IMR-90 (cell line): ENCODE results near the gene DNAH17. TPM values are rescaled to one million over a fixed set of nuclear protein-coding genes. Genes with fewer than 3 reads are reported as not detected.

ENCODE experiments used
- ATAC-seq: fragments of 200-7000 bp; cut with Tn5 transposase; 2 replicates; pipeline ENCODE4 v1.9.1; 2020; ENCODE audit warnings: low read depth, mild to moderate bottlenecking, moderate library complexity
- BruUV-seq: library from RNA; stranded (reverse); fragments of 400-500 nt; replicated peaks from 2 replicates; lab custom pipeline; 2021; lab: Mats Ljungman, UMichigan
- CTCF ChIA-PET: fragments of 300-600 bp; formaldehyde crosslinking; extraction: SDS; loops from one replicate; lab custom pipeline; 2021; ENCODE audit warnings: antibody characterized with exemption; lab: Yijun Ruan, JAX
- POLR2A ChIA-PET: fragments of 300-600 bp; sonication (Branson Sonifier 250); formaldehyde crosslinking; loops from one replicate; lab custom pipeline; 2022; ENCODE audit warnings: antibody characterized with exemption; ENCODE audit not compliant: unreplicated experiment; lab: Charles Lee
- DNase-seq: peaks from one replicate; pipeline ENCODE4 v3.0.0; 2013
- H2AFZ ChIP-seq: replicated peaks from 2 replicates; pipeline ENCODE3; 2013; ENCODE audit warnings: low read length, mild to moderate bottlenecking; ENCODE audit not compliant: poor library complexity
- H2AK5ac ChIP-seq: 2 replicates; pipeline ENCODE4 v1.6.1; 2013; ENCODE audit warnings: low read depth, low read length, inconsistent platforms
- H2AK9ac ChIP-seq: replicated peaks from 2 replicates; pipeline ENCODE3; 2013; ENCODE audit warnings: mild to moderate bottlenecking, low read depth, low read length, moderate library complexity; ENCODE audit not compliant: poor library complexity
- H2BK120ac ChIP-seq: 2 replicates; pipeline ENCODE4 v1.6.1; 2013; ENCODE audit warnings: low read depth, low read length, inconsistent platforms
- H2BK15ac ChIP-seq: 3 replicates; pipeline ENCODE4 v1.6.1; 2013; ENCODE audit warnings: low read depth, low read length, inconsistent platforms
- H2BK20ac ChIP-seq: 2 replicates; pipeline ENCODE4 v1.6.1; 2013; ENCODE audit warnings: low read depth, mild to moderate bottlenecking, inconsistent platforms, low read length, moderate library complexity
- H2BK5ac ChIP-seq: 2 replicates; pipeline ENCODE4 v1.6.1; 2013; ENCODE audit warnings: mild to moderate bottlenecking, low read depth, low read length, inconsistent platforms; ENCODE audit not compliant: poor library complexity, severe bottlenecking
- H3K14ac ChIP-seq: replicated peaks from 2 replicates; pipeline ENCODE4 v1.6.1; 2013; ENCODE audit warnings: low read depth, low read length, inconsistent platforms
- H3K18ac ChIP-seq: 2 replicates; pipeline ENCODE4 v1.6.1; 2013; ENCODE audit warnings: low read depth, low read length, control low read depth
- H3K23ac ChIP-seq: 2 replicates; pipeline ENCODE4 v1.6.1; 2013; ENCODE audit warnings: low read depth, low read length, inconsistent platforms
- H3K27ac ChIP-seq: 2 replicates; pipeline ENCODE4 v1.5.1; 2013; ENCODE audit warnings: mild to moderate bottlenecking, control low read depth, low read length; ENCODE audit not compliant: insufficient read depth
- H3K27me3 ChIP-seq: 2 replicates; pipeline ENCODE4 v1.6.1; 2013; ENCODE audit warnings: low read length; ENCODE audit not compliant: control insufficient read depth, insufficient read depth
- H3K36me3 ChIP-seq: 2 replicates; pipeline ENCODE4 v1.6.1; 2013; ENCODE audit warnings: low read length, mixed read lengths; ENCODE audit not compliant: control insufficient read depth, insufficient read depth
- H3K4ac ChIP-seq: 2 replicates; pipeline ENCODE4 v1.6.1; 2013; ENCODE audit warnings: low read depth, low read length, inconsistent platforms
- H3K4me1 ChIP-seq: 2 replicates; pipeline ENCODE4 v1.6.1; 2013; ENCODE audit warnings: low read length, mixed read lengths; ENCODE audit not compliant: control insufficient read depth, insufficient read depth
- H3K4me2 ChIP-seq: 2 replicates; pipeline ENCODE4 v1.6.1; 2013; ENCODE audit warnings: low read depth, mild to moderate bottlenecking, control low read depth, low read length, moderate library complexity
- H3K4me3 ChIP-seq: 2 replicates; pipeline ENCODE4 v1.5.1; 2013; ENCODE audit warnings: low read depth, mild to moderate bottlenecking, control low read depth, low read length, moderate library complexity; ENCODE audit not compliant: insufficient read depth
- H3K56ac ChIP-seq: 2 replicates; pipeline ENCODE4 v1.6.1; 2013; ENCODE audit warnings: low read length, inconsistent platforms; ENCODE audit not compliant: insufficient read depth; ENCODE audit errors: extremely low read depth
- H3K79me1 ChIP-seq, 2 experiments: 2 replicates each; pipeline ENCODE4 v1.6.1; 2013; ENCODE audit warnings: low read length in 2 of 2, inconsistent platforms in 1 of 2, low read depth in 1 of 2
- H3K9ac ChIP-seq: 2 replicates; pipeline ENCODE4 v1.6.1; 2013; ENCODE audit warnings: low read depth, low read length, control low read depth
- H3K9me1 ChIP-seq: 2 replicates; pipeline ENCODE4 v1.6.1; 2013; ENCODE audit warnings: low read length, inconsistent platforms; ENCODE audit not compliant: insufficient read depth
- H3K9me3 ChIP-seq: 2 replicates; pipeline ENCODE4 v1.6.1; 2013; ENCODE audit warnings: low read length; ENCODE audit not compliant: control insufficient read depth, insufficient read depth
- H4K20me1 ChIP-seq: 2 replicates; pipeline ENCODE4 v1.6.1; 2013; ENCODE audit warnings: low read length, inconsistent platforms; ENCODE audit not compliant: insufficient read depth
- H4K5ac ChIP-seq: 2 replicates; pipeline ENCODE4 v1.6.1; 2013; ENCODE audit warnings: mild to moderate bottlenecking, low read depth, low read length, control low read depth
- H4K8ac ChIP-seq, 2 experiments: 2 replicates each; pipeline ENCODE4 v1.6.1; 2013; ENCODE audit warnings: low read depth in 2 of 2, low read length in 2 of 2, control low read depth in 1 of 2, inconsistent platforms in 1 of 2
- H4K91ac ChIP-seq: 2 replicates; pipeline ENCODE4 v1.6.1; 2013; ENCODE audit warnings: low read depth, low read length, inconsistent platforms; ENCODE audit not compliant: insufficient read depth
- NFE2L2 ChIP-seq: fragments of 150-350 bp; IDR thresholded peaks from 2 replicates; pipeline ENCODE4 v1.6.1; 2016; ENCODE audit warnings: low read depth, mild to moderate bottlenecking, low read length
- RAD21 ChIP-seq: IDR thresholded peaks from 2 replicates; pipeline ENCODE4 v1.6.1; 2012; ENCODE audit warnings: low read length, improper control_type of control experiment
- WGBS, 2 experiments: methylation state at CpG; one replicate each; pipeline versions ENCODE4 v1.1.5 to v1.1.7; 2013; ENCODE audit warnings: missing lambda C conversion rate in 2 of 2; ENCODE audit not compliant: insufficient read length in 1 of 2; ENCODE audit errors: extremely low coverage in 2 of 2; 5-methylcytosine and 5-hydroxymethylcytosine counted together
- dilution Hi-C: fragments of 300-500 bp; cut with HindIII; formaldehyde crosslinking; loops from one replicate; pipeline ENCODE4 v1.14.3; 2018; ENCODE audit warnings: low sequenced_read_pairs; ENCODE audit not compliant: unreplicated experiment
- in situ Hi-C: fragments of 300-500 bp; cut with MboI; formaldehyde crosslinking; loops from 3 replicates; pipeline ENCODE4 v1.14.3; 2019; ENCODE audit warnings: low sequenced_read_pairs, inconsistent platforms, mixed read lengths
- intact Hi-C: fragments of 100-400 bp; cut with micrococcal nuclease; formaldehyde crosslinking; loops from 2 replicates; pipeline ENCODE4 v1.10.0; 2022
- polyA plus RNA-seq, 3 experiments: library from polyadenylated mRNA; depleted of rRNA; stranded (reverse); fragments of >200 nt; gene quantifications; 2 replicates each; pipeline ENCODE4 v1.2.3, GENCODE V29; 2012; ENCODE audit warnings: low replicate concordance in 1 of 3
- total RNA-seq: library from RNA; depleted of rRNA; stranded (reverse); fragments of >200 nt; gene quantifications from 2 replicates; pipeline ENCODE4 v1.2.3, GENCODE V29; 2012
- TF ChIP-seq, protein P1 (sequence below): fragments of 150-350 bp; IDR thresholded peaks from 2 replicates; pipeline ENCODE4 v1.6.1; 2017; ENCODE audit warnings: mild to moderate bottlenecking, antibody characterized with exemption, low read length, low read depth

DNAH17 gene
- total and polyA plus RNA-seq, 2 of the 4 experiments (the other 2 are of a cell fraction): not detected

DNA sequence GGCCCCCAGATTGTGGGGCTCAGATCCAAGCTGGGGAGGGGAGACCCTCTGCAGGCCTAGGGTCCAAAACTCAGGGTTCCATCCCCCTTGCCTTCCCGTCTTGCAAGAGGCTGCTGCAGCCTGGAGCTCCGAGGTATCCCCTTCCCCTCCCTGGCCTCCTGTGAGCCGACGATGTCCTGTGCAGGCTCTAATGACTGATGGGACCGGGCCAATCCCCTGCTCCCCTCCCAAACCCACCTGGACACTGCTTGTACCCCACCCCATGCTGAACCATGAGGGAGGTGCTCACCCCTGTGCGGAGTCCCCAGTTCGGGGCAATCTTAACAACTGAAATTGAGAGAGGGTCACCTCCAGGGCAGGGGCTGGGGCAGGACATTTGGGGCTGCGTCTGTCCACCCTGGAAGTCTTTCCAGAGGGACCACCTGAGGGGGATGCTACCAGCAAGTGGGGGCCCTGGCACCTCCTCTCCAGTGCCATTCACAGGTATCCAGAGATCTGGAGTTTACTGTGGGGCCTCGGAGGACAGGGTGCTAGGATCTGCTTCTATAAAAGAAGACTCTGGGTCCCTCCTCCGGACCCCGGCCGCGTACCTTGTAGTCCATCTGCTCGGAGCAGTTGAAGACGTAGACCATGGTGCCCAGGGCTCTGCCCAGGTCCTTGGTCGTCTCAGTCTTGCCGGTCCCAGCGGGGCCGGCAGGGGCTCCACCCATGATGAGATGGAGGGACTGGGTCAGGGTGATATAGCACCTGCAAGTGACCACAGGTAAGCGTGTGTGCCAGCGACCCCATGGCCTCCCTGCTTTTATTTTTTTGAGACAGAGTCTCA, 77.3 kb downstream of the DNAH17 start:
- Histone ChIP-seq H4K20me1 (no peaks in the 10 kb centered on the region), H3K23ac (no peak overlapping the region), H2BK20ac (no peak overlapping the region), H2AFZ (no peak overlapping the region), H3K9ac (no peak overlapping the region), H4K91ac (no peak overlapping the region), H3K9me3 (no peaks in the 10 kb centered on the region), H3K4me2 (no peak overlapping the region), H3K27me3 (peaks cover 5% of the 10 kb centered on the region; the same call in 1 of the 2 replicates), H2BK15ac (no peak overlapping the region), H4K5ac (no peak overlapping the region), H2AK9ac (no peak overlapping the region), H3K36me3 (no peaks in the 10 kb centered on the region), H3K9me1 (no peaks in the 10 kb centered on the region), H3K56ac (no peak overlapping the region), H3K79me1 (no peaks in the 10 kb centered on the region), H3K14ac (no peak overlapping the region), H2BK5ac (no peak overlapping the region), H3K4ac (no peak overlapping the region), H4K8ac (no peak overlapping the region), H3K27ac (no peak overlapping the region), H2AK5ac (no peak overlapping the region), H3K4me1 (no peaks in the 10 kb centered on the region), H3K18ac (no peak overlapping the region), H3K4me3 (no peak overlapping the region), H2BK120ac (no peak overlapping the region)
- BruUV-seq: no TSS peak
- TF ChIP-seq RAD21 (no peak), NFE2L2 (no peak)
- TF ChIP-seq, protein P1, sequence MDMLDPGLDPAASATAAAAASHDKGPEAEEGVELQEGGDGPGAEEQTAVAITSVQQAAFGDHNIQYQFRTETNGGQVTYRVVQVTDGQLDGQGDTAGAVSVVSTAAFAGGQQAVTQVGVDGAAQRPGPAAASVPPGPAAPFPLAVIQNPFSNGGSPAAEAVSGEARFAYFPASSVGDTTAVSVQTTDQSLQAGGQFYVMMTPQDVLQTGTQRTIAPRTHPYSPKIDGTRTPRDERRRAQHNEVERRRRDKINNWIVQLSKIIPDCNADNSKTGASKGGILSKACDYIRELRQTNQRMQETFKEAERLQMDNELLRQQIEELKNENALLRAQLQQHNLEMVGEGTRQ: no peak
- in situ Hi-C loops: loop anchor here (5.0 to 25.0 kb wide), 2 partner anchors 207 to 462 kb away; no protein-coding TSS in a partner anchor
- ATAC-seq: no peak
- WGBS, 2 experiments: 81% methylated on average over 12 of the region's 21 CpGs; no CpG with 5 or more reads in 1 of the 2 experiments
- CTCF ChIA-PET: interaction anchor here (1.9 kb wide), 1 partner anchor 208 kb away, joined by 10 read pairs; no protein-coding TSS in a partner anchor
- dilution Hi-C loops: no loop called here
- POLR2A ChIA-PET: no interaction called here
- intact Hi-C loops: loop anchor here (10.0 kb wide), 1 partner anchor 325 kb away; no protein-coding TSS in a partner anchor
- DNase-seq: no peak
